ENCODE data around the gene PCSK4.
A peak's percentile ranks its signal among the peaks of the same experiment; 100 is the strongest.

DNA sequence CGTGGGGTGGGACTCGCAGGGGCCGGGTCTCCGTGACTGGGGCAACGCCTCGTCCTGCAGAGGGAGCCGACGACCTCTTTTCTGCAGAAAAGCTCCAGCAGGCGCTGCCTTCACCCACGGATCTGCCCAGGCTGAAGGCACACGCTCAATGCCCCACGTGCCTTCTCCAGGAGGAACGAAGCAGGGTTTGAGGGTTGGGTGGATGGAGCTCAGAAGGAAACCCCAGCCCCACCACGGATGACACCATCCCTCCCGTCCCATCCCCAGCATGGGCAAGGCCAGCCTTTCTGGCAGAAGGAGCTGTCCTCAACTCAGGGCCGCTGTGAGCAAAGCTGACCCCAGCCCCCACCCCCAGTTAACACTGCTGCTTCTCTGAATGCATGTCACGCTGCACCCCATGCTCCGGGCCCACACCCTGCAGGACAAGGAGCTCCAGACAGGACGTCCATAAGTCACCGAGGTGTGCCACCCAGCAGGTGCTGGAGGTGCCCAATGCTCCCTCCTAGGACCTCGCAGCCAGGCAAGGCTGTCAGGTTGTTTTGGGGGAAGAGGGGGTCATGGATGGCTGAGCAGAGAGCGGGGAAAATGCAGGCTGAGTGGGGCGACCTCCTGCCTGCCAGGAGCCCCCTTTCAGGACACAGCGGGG, 18.5 kb downstream of the PCSK4 start:
- TF ChIP-seq, protein P1, sequence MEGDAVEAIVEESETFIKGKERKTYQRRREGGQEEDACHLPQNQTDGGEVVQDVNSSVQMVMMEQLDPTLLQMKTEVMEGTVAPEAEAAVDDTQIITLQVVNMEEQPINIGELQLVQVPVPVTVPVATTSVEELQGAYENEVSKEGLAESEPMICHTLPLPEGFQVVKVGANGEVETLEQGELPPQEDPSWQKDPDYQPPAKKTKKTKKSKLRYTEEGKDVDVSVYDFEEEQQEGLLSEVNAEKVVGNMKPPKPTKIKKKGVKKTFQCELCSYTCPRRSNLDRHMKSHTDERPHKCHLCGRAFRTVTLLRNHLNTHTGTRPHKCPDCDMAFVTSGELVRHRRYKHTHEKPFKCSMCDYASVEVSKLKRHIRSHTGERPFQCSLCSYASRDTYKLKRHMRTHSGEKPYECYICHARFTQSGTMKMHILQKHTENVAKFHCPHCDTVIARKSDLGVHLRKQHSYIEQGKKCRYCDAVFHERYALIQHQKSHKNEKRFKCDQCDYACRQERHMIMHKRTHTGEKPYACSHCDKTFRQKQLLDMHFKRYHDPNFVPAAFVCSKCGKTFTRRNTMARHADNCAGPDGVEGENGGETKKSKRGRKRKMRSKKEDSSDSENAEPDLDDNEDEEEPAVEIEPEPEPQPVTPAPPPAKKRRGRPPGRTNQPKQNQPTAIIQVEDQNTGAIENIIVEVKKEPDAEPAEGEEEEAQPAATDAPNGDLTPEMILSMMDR (conservative IDR thresholded peaks at IDR 0.05 in 1 of 2, IDR thresholded peaks at IDR 0.05 in 1 of 2; ENCODE audit: extremely low read depth in 1 of 2, insufficient read depth in 1 of 2, low read depth in 1 of 2, low read length in 2 of 2), result no peak
- TF ChIP-seq EZH2 (IDR thresholded peaks at IDR 0.05; ENCODE audit: borderline replicate concordance, low read length), result peak; percentile 47

All from mammary epithelial cell (primary cell).